ENCODE measurements around the gene CHSY1. TPM values are rescaled to one million over a fixed set of nuclear protein-coding genes. Genes with fewer than 3 reads are reported as not detected.
A peak's percentile ranks its signal among the peaks of the same experiment; 100 is the strongest.

Gene CHSY1
- total RNA-seq, 1 donor from 2014 or later = 27.6 TPM

GRCh38 chr15:101159096-101159935 is 92.5 kb downstream of the CHSY1 start:
- Mint-ChIP-seq H3K9me3 (ENCODE audit: unreplicated experiment) (peaks cover 16% of the 10 kb centered on the region), H3K27me3 (ENCODE audit: unreplicated experiment) (peaks cover 9% of the 10 kb centered on the region), H3K27ac (ENCODE audit: unreplicated experiment) (peak overlapping the region; percentile 12), H3K36me3 (ENCODE audit: low read depth, unreplicated experiment) (peaks cover 9% of the 10 kb centered on the region), H3K4me1 (ENCODE audit: unreplicated experiment) (peaks cover 19% of the 10 kb centered on the region), H3K4me3 (ENCODE audit: unreplicated experiment) (no peak overlapping the region)
- no peak for DNase-seq (ENCODE audit: low spot score)
- TF ChIP-seq CTCF (IDR thresholded peaks at IDR 0.05; ENCODE audit: unreplicated experiment) = no peak

- H3K4me3 Mint-ChIP-seq (ENCODE audit: unreplicated experiment) = no peak overlapping the region
- peaks cover under 1% of the 10 kb centered on the region for H3K36me3 Mint-ChIP-seq (ENCODE audit: low read depth, unreplicated experiment)
- peaks cover 5% of the 10 kb centered on the region for H3K27me3 Mint-ChIP-seq (ENCODE audit: unreplicated experiment)
- peaks cover 19% of the 10 kb centered on the region for H3K4me1 Mint-ChIP-seq (ENCODE audit: unreplicated experiment)
- DNase-seq (ENCODE audit: low spot score) = no peak
- peaks cover 7% of the 10 kb centered on the region for H3K9me3 Mint-ChIP-seq (ENCODE audit: unreplicated experiment)
- TF ChIP-seq CTCF (IDR thresholded peaks at IDR 0.05; ENCODE audit: unreplicated experiment) = no peak
- H3K27ac Mint-ChIP-seq (ENCODE audit: unreplicated experiment) = no peak overlapping the region
Measured at GRCh38 chr15:101158166-101159095, 93.4 kb downstream of the CHSY1 start.

- no peak for DNase-seq (ENCODE audit: low spot score)
- peaks cover 7% of the 10 kb centered on the region for H3K9me3 Mint-ChIP-seq (ENCODE audit: unreplicated experiment)
- peaks cover 5% of the 10 kb centered on the region for H3K27me3 Mint-ChIP-seq (ENCODE audit: unreplicated experiment)
- no peak overlapping the region for H3K4me3 Mint-ChIP-seq (ENCODE audit: unreplicated experiment)
- peaks cover 19% of the 10 kb centered on the region for H3K4me1 Mint-ChIP-seq (ENCODE audit: unreplicated experiment)
- H3K27ac Mint-ChIP-seq (ENCODE audit: unreplicated experiment) = no peak overlapping the region
- no peak for TF ChIP-seq CTCF (IDR thresholded peaks at IDR 0.05; ENCODE audit: unreplicated experiment)
- no peaks in the 10 kb centered on the region for H3K36me3 Mint-ChIP-seq (ENCODE audit: low read depth, unreplicated experiment)
Measured at GRCh38 chr15:101157721-101158120, 94.1 kb downstream of the CHSY1 start.

- TF ChIP-seq CTCF (IDR thresholded peaks at IDR 0.05; ENCODE audit: unreplicated experiment) = no peak
- Mint-ChIP-seq H3K36me3 (ENCODE audit: low read depth, unreplicated experiment) (no peaks in the 10 kb centered on the region), H3K9me3 (ENCODE audit: unreplicated experiment) (no peaks in the 10 kb centered on the region), H3K4me1 (ENCODE audit: unreplicated experiment) (peaks cover 14% of the 10 kb centered on the region), H3K27me3 (ENCODE audit: unreplicated experiment) (peaks cover 3% of the 10 kb centered on the region), H3K27ac (ENCODE audit: unreplicated experiment) (no peak overlapping the region), H3K4me3 (ENCODE audit: unreplicated experiment) (no peak overlapping the region)
- DNase-seq (ENCODE audit: low spot score) = no peak
Measured at GRCh38 chr15:101156509-101157159, 95.2 kb downstream of the CHSY1 start.
